ENCODE measurements around the gene GPR171. TPM values are rescaled to one million over a fixed set of nuclear protein-coding genes. Genes with fewer than 3 reads are reported as not detected.

The GPR171 gene
- total and polyA plus RNA-seq, 2 of the 13 experiments (the other 11 are each of a cell fraction or from before 2014, with no cell fraction given), result not detected

- TF ChIP-seq GATAD1 (CRISPR knock-in tag; IDR thresholded peaks at IDR 0.05), result no peak
- TF ChIP-seq DZIP1 (CRISPR knock-in tag; IDR thresholded peaks at IDR 0.05), result no peak
- TF ChIP-seq ZNF414 (CRISPR knock-in tag; IDR thresholded peaks at IDR 0.05), result peak; percentile 7; the same call in 1 of the 2 replicates
- TF ChIP-seq ZNF564 (CRISPR knock-in tag; IDR thresholded peaks at IDR 0.05), result no peak
Measured at GRCh38 chr3:151198849-151199248, 4.2 kb downstream of the GPR171 start (continued).

GRCh38 chr3:151197981-151198767, 4.8 kb downstream of the GPR171 start:
- Histone ChIP-seq H3K79me2 (ENCODE audit: insufficient read depth, low read length) (no peaks in the 10 kb centered on the region), H3K4me1 (ENCODE audit: insufficient read depth, low read length) (peaks cover 61% of the 10 kb centered on the region), H3K9ac (ENCODE audit: insufficient read depth, low read depth, low read length) (peak overlapping the region; percentile 65), H3K36me3 (replicated peaks in 1 of 2; ENCODE audit: control insufficient read depth in 1 of 2, insufficient read depth in 2 of 2, low read length in 2 of 2) (no peaks in the 10 kb centered on the region), H3K4me2 (ENCODE audit: low read depth, low read length) (peak overlapping the region; percentile 31), H3K27ac (ENCODE audit: extremely low read length, insufficient read depth, low read length) (peak overlapping the region; percentile 89), H3K4me3 (replicated peaks in 1 of 3; ENCODE audit: insufficient read depth in 1 of 3, low read depth in 2 of 3, low read length in 3 of 3) (peak overlapping the region in 2 of 3 experiments; percentile 18 to 44; a peak in 2 of 6 replicates), H2AFZ (ENCODE audit: low read length) (no peak overlapping the region), H3K27me3 (ENCODE audit: control insufficient read depth in 1 of 2, insufficient read depth in 2 of 2, low read length in 2 of 2) (no peaks in the 10 kb centered on the region), H4K20me1 (ENCODE audit: insufficient read depth, low read length) (no peaks in the 10 kb centered on the region), H3K9me3 (ENCODE audit: low read length) (no peaks in the 10 kb centered on the region)
- BruUV-seq (replicated peaks), result TSS peak; percentile 84
- peak; percentile 99 for DNase-seq (ENCODE audit: low spot score)
- peak; percentile 97 for FAIRE-seq
- ATAC-seq, result peak; percentile 99
- under 1% methylated on average over 6 of the region's 6 CpGs for WGBS (ENCODE audit: low lambda C conversion rate)
- CTCF ChIA-PET (ENCODE audit: low intra/inter-chr PET ratio, low total read pairs), result no interaction called here
- POLR2A ChIA-PET, result interaction anchor here (0.7 to 3.8 kb wide), 10 partner anchors 9 to 432 kb away, joined by 3 to 54 read pairs (median 5); no protein-coding TSS in a partner anchor
- intact Hi-C loops (cut with micrococcal nuclease; ENCODE audit: unreplicated experiment), result loop anchor here (1.0 to 5.0 kb wide), 3 partner anchors 20 to 1406 kb away; partner anchors contain the start of gene ANKUB1
- in situ Hi-C loops (cut with HindIII; ENCODE audit: extremely low pct_ligation_motif_present, low pct_unique_long_range_greater_than_20kb), result no loop called here
- TF ChIP-seq ZNF512B (CRISPR knock-in tag; IDR thresholded peaks at IDR 0.05; ENCODE audit: borderline replicate concordance) (no peak), STAT5B (CRISPR knock-in tag; IDR thresholded peaks at IDR 0.05) (no peak), ZNF205 (CRISPR knock-in tag; IDR thresholded peaks at IDR 0.05) (peak; percentile 15; the same call in 1 of the 2 replicates), ZFP37 (CRISPR knock-in tag; IDR thresholded peaks at IDR 0.05; ENCODE audit: borderline replicate concordance) (no peak), GATAD2A (CRISPR knock-in tag; IDR thresholded peaks at IDR 0.05) (peak; percentile 94), TFAP4 (IDR thresholded peaks at IDR 0.05; ENCODE audit: borderline replicate concordance, low read depth) (peak; percentile 57; the same call in 1 of the 2 replicates), ZNF678 (CRISPR knock-in tag; IDR thresholded peaks at IDR 0.05) (no peak), PBX2 (CRISPR knock-in tag; IDR thresholded peaks at IDR 0.05) (no peak), ZFP82 (CRISPR knock-in tag; IDR thresholded peaks at IDR 0.05; ENCODE audit: borderline replicate concordance) (no peak), ZMAT3 (CRISPR knock-in tag; conservative IDR thresholded peaks at IDR 0.05) (no peak)

All from HepG2 (cell line).